Kidney (tissue), 14 donors: ENCODE data around the gene RPL27. TPM values are rescaled to one million over a fixed set of nuclear protein-coding genes. Genes with fewer than 3 reads are reported as not detected.

Experiments
- DNase-seq, 5 donors: peaks; one replicate each; pipeline ENCODE4 v3.0.0-alpha.2; 2013 to 2020
- FAIRE-seq: peaks from 2 replicates; lab custom pipeline; 2012; peaks lifted over from hg19 to GRCh38; lab: Jason Lieb, UNC
- H3K27ac ChIP-seq, 2 donors: one replicate each; pipeline ENCODE4 v1.7.0; 2013; ENCODE audit warnings: low read depth in 2 of 2, low read length in 2 of 2, inconsistent platforms in 1 of 2
- H3K27me3 ChIP-seq: one replicate; pipeline ENCODE4 v1.7.1; 2013; ENCODE audit warnings: low read length, inconsistent platforms; ENCODE audit not compliant: control insufficient read depth, insufficient read depth
- H3K36me3 ChIP-seq, 3 donors: one replicate each; pipeline versions ENCODE4 v1.7.0 to v1.7.1; 2013; ENCODE audit warnings: low read length in 3 of 3, control low read depth in 1 of 3, inconsistent platforms in 1 of 3; ENCODE audit not compliant: insufficient read depth in 3 of 3, control insufficient read depth in 2 of 3
- H3K4me1 ChIP-seq, 3 donors: one replicate each; pipeline versions ENCODE4 v1.7.0 to v1.7.1; 2013; ENCODE audit warnings: low read length in 3 of 3, inconsistent platforms in 1 of 3, low read depth in 1 of 3; ENCODE audit not compliant: control insufficient read depth in 2 of 3, insufficient read depth in 2 of 3
- H3K4me3 ChIP-seq, 3 donors: one replicate each; pipeline versions ENCODE4 v1.7.0 to v1.8.1; 2013; ENCODE audit warnings: low read length in 3 of 3, control low read depth in 1 of 3, inconsistent platforms in 1 of 3
- H3K9ac ChIP-seq, 3 donors: one replicate each; pipeline versions ENCODE4 v1.7.0 to v1.7.1; 2013; ENCODE audit warnings: low read length in 3 of 3, control low read depth in 1 of 3, inconsistent platforms in 1 of 3
- H3K9me3 ChIP-seq, 3 donors: one replicate each; pipeline versions ENCODE4 v1.7.0 to v1.7.1; 2013; ENCODE audit warnings: low read length in 3 of 3, control low read depth in 1 of 3, inconsistent platforms in 1 of 3; ENCODE audit not compliant: control insufficient read depth in 2 of 3, insufficient read depth in 1 of 3
- intact Hi-C: fragments of 100-400 bp; cut with DNase I; formaldehyde crosslinking; loops from one replicate; pipeline ENCODE4 v1.11.1; 2022
- polyA plus RNA-seq: library from polyadenylated mRNA; stranded (reverse); fragments of 350-450 nt; fragmentation: Illumina TruSeq; extraction: RNeasy Lipid Tissue Mini Kit (QIAGEN cat#74804); gene quantifications from one replicate; pipeline ENCODE4 v1.2.3, GENCODE V29; 2014; ENCODE audit warnings: low read depth, low replicate concordance; ENCODE audit not compliant: insufficient read depth
- total RNA-seq: library from RNA; stranded (reverse); fragmentation: NEBNext Ultra II Directional; extraction: Animal tissue kit (Norgen Biotek cat#: 25700); gene quantifications from one replicate; pipeline ENCODE4 v1.2.1, GENCODE V29; 2021
- TF ChIP-seq, protein P1 (sequence below): IDR thresholded peaks from 3 replicates; pipeline ENCODE4 v1.5.1; 2012; ENCODE audit warnings: mild to moderate bottlenecking, moderate library complexity, borderline replicate concordance; ENCODE audit not compliant: insufficient read depth; ENCODE audit errors: extremely low read depth
- donor health status: control.
- donor health status: control.
- donor health status: control.
- donor health status: control.
- donor health status: control.
- donor health status: DM: yes; HTN: yes; CAD: no.
- donor health status: Normal renal cell carcinoma (clear cell type).

RPL27 gene
- total and polyA plus RNA-seq, 2 donors from 2014 or later = 759 to 1,823 TPM

DNA sequence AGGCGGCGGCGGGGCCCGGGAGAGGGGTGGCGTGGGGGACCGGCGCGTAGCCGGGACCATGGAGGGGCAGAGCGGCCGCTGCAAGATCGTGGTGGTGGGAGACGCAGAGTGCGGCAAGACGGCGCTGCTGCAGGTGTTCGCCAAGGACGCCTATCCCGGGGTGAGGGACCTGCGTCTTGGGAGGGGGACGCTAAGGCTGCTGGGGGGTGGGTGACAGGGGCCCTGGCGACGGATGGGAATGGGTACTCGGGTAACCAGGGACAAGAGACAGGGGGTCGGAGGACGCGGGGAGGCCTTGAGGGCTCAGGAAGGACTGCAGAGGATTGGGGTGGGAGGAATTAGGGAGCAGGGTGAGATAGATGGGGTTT lies 27.1 kb downstream of the RPL27 start:
- H3K27me3 ChIP-seq = no peaks in the 10 kb centered on the region
- H3K36me3 ChIP-seq = no peaks in the 10 kb centered on the region
- H3K27ac ChIP-seq = no peak overlapping the region
- DNase-seq (peak in 2 of 5 donors; percentile 82 to 86), FAIRE-seq (no peak)
- H3K9me3 ChIP-seq = no peaks in the 10 kb centered on the region
- no peaks in the 10 kb centered on the region for H3K4me1 ChIP-seq
- H3K9ac ChIP-seq = no peak overlapping the region
- intact Hi-C loops = no loop called here
- H3K4me3 ChIP-seq = peak overlapping the region in 2 of 3 donors; percentile 29 to 30
- TF ChIP-seq, protein P1, sequence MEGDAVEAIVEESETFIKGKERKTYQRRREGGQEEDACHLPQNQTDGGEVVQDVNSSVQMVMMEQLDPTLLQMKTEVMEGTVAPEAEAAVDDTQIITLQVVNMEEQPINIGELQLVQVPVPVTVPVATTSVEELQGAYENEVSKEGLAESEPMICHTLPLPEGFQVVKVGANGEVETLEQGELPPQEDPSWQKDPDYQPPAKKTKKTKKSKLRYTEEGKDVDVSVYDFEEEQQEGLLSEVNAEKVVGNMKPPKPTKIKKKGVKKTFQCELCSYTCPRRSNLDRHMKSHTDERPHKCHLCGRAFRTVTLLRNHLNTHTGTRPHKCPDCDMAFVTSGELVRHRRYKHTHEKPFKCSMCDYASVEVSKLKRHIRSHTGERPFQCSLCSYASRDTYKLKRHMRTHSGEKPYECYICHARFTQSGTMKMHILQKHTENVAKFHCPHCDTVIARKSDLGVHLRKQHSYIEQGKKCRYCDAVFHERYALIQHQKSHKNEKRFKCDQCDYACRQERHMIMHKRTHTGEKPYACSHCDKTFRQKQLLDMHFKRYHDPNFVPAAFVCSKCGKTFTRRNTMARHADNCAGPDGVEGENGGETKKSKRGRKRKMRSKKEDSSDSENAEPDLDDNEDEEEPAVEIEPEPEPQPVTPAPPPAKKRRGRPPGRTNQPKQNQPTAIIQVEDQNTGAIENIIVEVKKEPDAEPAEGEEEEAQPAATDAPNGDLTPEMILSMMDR = no peak

DNA sequence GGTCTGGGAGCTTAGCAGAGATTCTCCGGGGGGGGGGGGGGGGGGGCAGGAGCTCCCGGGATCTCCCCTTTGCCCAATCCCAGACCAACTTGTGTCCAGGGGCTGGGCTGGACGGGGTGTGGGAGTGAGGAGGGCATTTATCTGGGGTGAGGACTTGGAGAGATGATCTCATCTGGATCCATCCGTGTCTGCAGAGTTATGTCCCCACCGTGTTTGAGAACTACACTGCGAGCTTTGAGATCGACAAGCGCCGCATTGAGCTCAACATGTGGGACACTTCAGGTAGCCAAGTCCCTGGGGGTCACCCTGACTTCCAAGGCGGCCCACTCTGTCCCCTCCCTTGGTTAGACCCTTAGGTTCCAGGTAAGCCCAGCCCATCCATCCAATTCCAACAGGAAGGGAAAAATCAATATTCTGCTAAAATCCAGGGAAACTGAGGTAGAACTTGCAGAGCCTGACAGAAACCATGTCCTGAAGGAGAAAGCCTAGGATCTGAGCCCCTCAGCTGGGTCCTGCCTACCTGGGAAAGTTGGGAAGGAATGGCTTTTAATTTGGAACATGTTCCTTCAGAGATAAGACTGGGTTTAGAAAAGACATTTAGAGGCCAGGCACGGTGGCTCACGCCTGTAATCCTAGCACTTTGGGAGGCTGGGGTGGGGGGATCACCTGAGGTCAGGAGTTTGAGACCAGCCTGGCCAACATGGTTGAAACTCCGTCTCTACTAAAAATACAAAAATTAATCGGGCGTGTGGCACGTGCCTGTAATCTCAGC lies 27.7 kb downstream of the RPL27 start:
- H3K27me3 ChIP-seq = no peaks in the 10 kb centered on the region
- FAIRE-seq = no peak
- intact Hi-C loops = no loop called here
- H3K27ac ChIP-seq = no peak overlapping the region
- H3K9ac ChIP-seq = no peak overlapping the region
- no peak overlapping the region for H3K4me3 ChIP-seq
- no peaks in the 10 kb centered on the region for H3K36me3 ChIP-seq
- H3K9me3 ChIP-seq = no peaks in the 10 kb centered on the region
- H3K4me1 ChIP-seq = no peaks in the 10 kb centered on the region
- peak in 1 of 5 donors; percentile 63 for DNase-seq
- TF ChIP-seq, protein P1 = no peak

DNA sequence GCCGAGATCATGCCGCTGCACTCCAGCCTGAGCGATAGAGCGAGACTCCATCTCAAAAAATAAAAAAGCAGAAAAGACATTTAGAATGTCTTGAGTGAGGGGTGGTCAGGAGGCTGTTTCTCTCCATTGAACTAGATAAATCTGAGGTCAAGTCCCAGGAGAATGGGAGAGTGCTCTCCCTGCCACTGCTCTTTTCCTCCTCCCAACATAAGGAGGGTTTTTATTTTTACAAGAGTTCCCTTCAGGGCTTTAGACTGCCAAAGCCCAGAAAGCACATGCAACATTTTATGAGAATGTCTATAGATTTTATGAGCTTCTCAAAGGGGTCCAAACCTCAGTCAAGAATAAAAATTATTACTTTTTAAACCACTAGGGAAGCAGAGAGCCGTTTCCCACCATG lies 28.4 kb downstream of the RPL27 start:
- TF ChIP-seq, protein P1 = no peak
- DNase-seq (peak in 2 of 5 donors; percentile 42 to 83), FAIRE-seq (no peak)
- Histone ChIP-seq H3K9me3 (no peaks in the 10 kb centered on the region), H3K27me3 (no peaks in the 10 kb centered on the region), H3K27ac (no peak overlapping the region), H3K36me3 (no peaks in the 10 kb centered on the region), H3K4me1 (no peaks in the 10 kb centered on the region), H3K9ac (no peak overlapping the region), H3K4me3 (no peak overlapping the region)
- intact Hi-C loops = no loop called here
